Tibial artery (tissue), 4 donors: Measurements from ENCODE around the gene HBQ1.

ENCODE experiments used
- DNase-seq, 2 donors: peaks; one replicate each; pipeline ENCODE4 v3.0.0-alpha.2; 2019
- H3K27ac ChIP-seq, 2 donors: fragments of 200-600 bp; sonication (generic) in 1 of 2; 1 replicate in 1 of 2; 2 replicates in 1 of 2; pipeline ENCODE4 v1.5.1; 2018 to 2019; ENCODE audit warnings: mild to moderate bottlenecking in 1 of 2
- H3K27me3 ChIP-seq, 2 donors: fragments of 200-600 bp; sonication (generic) in 1 of 2; one replicate each; pipeline versions ENCODE4 v1.5.1 to v1.6.0; 2016 to 2019
- H3K36me3 ChIP-seq, 3 donors: fragments of 200-600 bp; sonication (generic) in 2 of 3; one replicate each; pipeline ENCODE4 v1.5.1; 2016 to 2019; ENCODE audit warnings: mild to moderate bottlenecking in 2 of 3
- H3K4me1 ChIP-seq, 4 donors: fragments of 200-600 bp; sonication (generic) in 2 of 4; 1 replicate in 3 of 4; 2 replicates in 1 of 4; pipeline ENCODE4 v1.5.1; 2016 to 2019
- H3K4me3 ChIP-seq, 2 donors: fragments of 200-600 bp; sonication (generic) in 1 of 2; 1 replicate in 1 of 2; 2 replicates in 1 of 2; pipeline ENCODE4 v1.5.1; 2018 to 2019; ENCODE audit warnings: mild to moderate bottlenecking in 2 of 2
- H3K9me3 ChIP-seq, 3 donors: fragments of 200-600 bp; sonication (generic) in 1 of 3; one replicate each; pipeline ENCODE4 v1.5.1; 2016 to 2019
- intact Hi-C: fragments of 100-400 bp; cut with DNase I; formaldehyde crosslinking; loops from one replicate; pipeline ENCODE4 v1.15.0; 2023; ENCODE audit warnings: low total_unique reads
- TF ChIP-seq, protein P1 (sequence below), 2 experiments: fragments of 200-600 bp in 1 of 2; fragments of 450-650 bp in 1 of 2; IDR thresholded peaks; one replicate each; pipeline ENCODE4 v1.5.1; 2017 to 2019; ENCODE audit warnings: antibody characterized with exemption in 2 of 2, mild to moderate bottlenecking in 1 of 2, moderate library complexity in 1 of 2

HBQ1 gene

DNA sequence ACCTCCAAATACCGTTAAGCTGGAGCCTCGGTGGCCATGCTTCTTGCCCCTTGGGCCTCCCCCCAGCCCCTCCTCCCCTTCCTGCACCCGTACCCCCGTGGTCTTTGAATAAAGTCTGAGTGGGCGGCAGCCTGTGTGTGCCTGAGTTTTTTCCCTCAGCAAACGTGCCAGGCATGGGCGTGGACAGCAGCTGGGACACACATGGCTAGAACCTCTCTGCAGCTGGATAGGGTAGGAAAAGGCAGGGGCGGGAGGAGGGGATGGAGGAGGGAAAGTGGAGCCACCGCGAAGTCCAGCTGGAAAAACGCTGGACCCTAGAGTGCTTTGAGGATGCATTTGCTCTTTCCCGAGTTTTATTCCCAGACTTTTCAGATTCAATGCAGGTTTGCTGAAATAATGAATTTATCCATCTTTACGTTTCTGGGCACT, 2.9 kb upstream of the HBQ1 start:
- H3K9me3 ChIP-seq: no peaks in the 10 kb centered on the region
- no peak overlapping the region for H3K27ac ChIP-seq
- H3K27me3 ChIP-seq: peaks cover 0 to 67% of the 10 kb centered on the region in 2 donors
- intact Hi-C loops: no loop called here
- no peak for DNase-seq
- no peaks in the 10 kb centered on the region for H3K36me3 ChIP-seq
- H3K4me1 ChIP-seq: peaks cover 10 to 25% (median 19%) of the 10 kb centered on the region in 4 donors
- TF ChIP-seq, protein P1, sequence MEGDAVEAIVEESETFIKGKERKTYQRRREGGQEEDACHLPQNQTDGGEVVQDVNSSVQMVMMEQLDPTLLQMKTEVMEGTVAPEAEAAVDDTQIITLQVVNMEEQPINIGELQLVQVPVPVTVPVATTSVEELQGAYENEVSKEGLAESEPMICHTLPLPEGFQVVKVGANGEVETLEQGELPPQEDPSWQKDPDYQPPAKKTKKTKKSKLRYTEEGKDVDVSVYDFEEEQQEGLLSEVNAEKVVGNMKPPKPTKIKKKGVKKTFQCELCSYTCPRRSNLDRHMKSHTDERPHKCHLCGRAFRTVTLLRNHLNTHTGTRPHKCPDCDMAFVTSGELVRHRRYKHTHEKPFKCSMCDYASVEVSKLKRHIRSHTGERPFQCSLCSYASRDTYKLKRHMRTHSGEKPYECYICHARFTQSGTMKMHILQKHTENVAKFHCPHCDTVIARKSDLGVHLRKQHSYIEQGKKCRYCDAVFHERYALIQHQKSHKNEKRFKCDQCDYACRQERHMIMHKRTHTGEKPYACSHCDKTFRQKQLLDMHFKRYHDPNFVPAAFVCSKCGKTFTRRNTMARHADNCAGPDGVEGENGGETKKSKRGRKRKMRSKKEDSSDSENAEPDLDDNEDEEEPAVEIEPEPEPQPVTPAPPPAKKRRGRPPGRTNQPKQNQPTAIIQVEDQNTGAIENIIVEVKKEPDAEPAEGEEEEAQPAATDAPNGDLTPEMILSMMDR (IDR thresholded peaks at IDR 0.05): no peak
- no peak overlapping the region for H3K4me3 ChIP-seq

DNA sequence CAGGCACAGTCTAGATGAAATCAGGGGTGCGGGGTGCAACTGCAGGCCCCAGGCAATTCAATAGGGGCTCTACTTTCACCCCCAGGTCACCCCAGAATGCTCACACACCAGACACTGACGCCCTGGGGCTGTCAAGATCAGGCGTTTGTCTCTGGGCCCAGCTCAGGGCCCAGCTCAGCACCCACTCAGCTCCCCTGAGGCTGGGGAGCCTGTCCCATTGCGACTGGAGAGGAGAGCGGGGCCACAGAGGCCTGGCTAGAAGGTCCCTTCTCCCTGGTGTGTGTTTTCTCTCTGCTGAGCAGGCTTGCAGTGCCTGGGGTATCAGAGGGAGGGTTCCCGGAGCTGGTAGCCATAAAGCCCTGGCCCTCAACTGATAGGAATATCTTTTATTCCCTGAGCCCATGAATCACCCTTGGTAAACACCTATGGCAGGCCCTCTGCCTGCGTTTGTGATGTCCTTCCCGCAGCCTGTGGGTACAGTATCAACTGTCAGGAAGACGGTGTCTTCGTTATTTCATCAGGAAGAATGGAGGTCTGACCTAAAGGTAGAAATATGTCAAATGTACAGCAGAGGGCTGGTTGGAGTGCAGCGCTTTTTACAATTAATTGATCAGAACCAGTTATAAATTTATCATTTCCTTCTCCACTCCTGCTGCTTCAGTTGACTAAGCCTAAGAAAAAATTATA, 2.1 kb upstream of the HBQ1 start:
- no peaks in the 10 kb centered on the region for H3K9me3 ChIP-seq
- H3K4me3 ChIP-seq: no peak overlapping the region
- no peak overlapping the region for H3K27ac ChIP-seq
- intact Hi-C loops: no loop called here
- H3K27me3 ChIP-seq: peaks cover 0 to 67% of the 10 kb centered on the region in 2 donors
- DNase-seq: no peak
- H3K4me1 ChIP-seq: peaks cover 10 to 25% (median 19%) of the 10 kb centered on the region in 4 donors
- H3K36me3 ChIP-seq: no peaks in the 10 kb centered on the region
- TF ChIP-seq, protein P1 (IDR thresholded peaks at IDR 0.05): no peak

DNA sequence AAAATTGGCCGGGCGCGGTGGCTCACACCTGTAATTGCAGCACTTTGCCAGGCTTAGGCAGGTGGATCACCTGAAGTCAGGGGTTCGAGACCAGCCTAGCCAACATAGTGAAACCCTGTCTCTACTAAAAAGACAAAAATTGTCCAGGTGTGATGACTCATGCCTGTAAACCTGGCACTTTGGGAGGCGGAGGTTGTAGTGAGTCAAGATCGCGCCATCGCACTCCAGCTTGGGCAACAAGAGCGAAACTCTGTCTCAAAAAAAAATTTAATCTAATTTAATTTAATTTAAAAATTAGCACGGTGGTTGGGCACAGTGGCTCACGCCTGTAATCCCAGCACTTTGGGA, 1.6 kb upstream of the HBQ1 start:
- H3K36me3 ChIP-seq: no peaks in the 10 kb centered on the region
- H3K4me1 ChIP-seq: peaks cover 10 to 25% (median 19%) of the 10 kb centered on the region in 4 donors
- H3K27me3 ChIP-seq: peaks cover 0 to 62% of the 10 kb centered on the region in 2 donors
- no peak for DNase-seq
- TF ChIP-seq, protein P1 (IDR thresholded peaks at IDR 0.05): no peak
- intact Hi-C loops: no loop called here
- H3K27ac ChIP-seq: no peak overlapping the region
- no peak overlapping the region for H3K4me3 ChIP-seq
- H3K9me3 ChIP-seq: no peaks in the 10 kb centered on the region

DNA sequence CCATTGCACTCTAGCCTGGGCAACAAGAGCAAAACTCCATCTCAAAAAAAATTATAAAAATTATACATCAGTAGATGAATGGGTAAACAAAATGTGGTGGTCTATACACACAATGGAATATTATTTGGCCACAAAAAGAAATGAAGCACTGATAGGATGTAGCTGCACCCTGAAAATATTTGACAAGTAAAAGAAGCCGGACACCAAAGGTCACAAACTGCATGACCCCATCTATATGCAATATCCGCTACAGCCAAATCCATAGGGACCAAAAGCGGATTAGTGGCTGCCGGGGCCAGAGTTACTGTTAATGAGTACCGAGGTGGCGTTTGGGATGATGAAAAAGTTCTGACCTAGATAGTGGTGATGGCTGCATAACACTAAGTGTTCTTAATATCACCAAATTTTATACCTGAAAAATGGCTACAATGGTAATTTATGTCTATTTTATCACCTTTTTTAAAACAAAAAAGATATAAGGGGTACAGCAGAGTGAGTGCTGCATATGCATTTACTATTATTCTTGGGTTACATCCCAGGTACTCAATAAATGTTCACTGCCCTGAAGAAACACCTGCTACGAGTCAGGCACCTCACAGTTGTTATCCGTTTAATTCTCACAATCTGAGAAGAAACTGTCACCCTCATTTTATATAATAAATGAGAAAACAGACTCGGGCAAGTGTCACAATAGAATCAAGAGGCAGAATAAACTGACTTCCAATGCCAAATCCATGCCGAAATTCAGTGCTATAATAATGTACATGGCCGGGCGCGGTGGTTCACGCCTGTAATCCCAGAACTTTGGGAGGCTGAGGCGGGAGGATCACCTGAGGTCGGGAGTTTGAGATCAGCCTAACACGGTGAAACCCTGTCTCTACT, 807 bp upstream of the HBQ1 start:
- TF ChIP-seq, protein P1 (IDR thresholded peaks at IDR 0.05): no peak
- H3K27ac ChIP-seq: no peak overlapping the region
- peaks cover 10 to 25% (median 19%) of the 10 kb centered on the region in 4 donors for H3K4me1 ChIP-seq
- no peaks in the 10 kb centered on the region for H3K9me3 ChIP-seq
- DNase-seq: no peak
- H3K36me3 ChIP-seq: no peaks in the 10 kb centered on the region
- H3K4me3 ChIP-seq: no peak overlapping the region
- H3K27me3 ChIP-seq: peaks cover 0 to 60% of the 10 kb centered on the region in 2 donors
- intact Hi-C loops: loop anchor here (2.0 kb wide), 1 partner anchor 73 kb away; no protein-coding TSS in a partner anchor

DNA sequence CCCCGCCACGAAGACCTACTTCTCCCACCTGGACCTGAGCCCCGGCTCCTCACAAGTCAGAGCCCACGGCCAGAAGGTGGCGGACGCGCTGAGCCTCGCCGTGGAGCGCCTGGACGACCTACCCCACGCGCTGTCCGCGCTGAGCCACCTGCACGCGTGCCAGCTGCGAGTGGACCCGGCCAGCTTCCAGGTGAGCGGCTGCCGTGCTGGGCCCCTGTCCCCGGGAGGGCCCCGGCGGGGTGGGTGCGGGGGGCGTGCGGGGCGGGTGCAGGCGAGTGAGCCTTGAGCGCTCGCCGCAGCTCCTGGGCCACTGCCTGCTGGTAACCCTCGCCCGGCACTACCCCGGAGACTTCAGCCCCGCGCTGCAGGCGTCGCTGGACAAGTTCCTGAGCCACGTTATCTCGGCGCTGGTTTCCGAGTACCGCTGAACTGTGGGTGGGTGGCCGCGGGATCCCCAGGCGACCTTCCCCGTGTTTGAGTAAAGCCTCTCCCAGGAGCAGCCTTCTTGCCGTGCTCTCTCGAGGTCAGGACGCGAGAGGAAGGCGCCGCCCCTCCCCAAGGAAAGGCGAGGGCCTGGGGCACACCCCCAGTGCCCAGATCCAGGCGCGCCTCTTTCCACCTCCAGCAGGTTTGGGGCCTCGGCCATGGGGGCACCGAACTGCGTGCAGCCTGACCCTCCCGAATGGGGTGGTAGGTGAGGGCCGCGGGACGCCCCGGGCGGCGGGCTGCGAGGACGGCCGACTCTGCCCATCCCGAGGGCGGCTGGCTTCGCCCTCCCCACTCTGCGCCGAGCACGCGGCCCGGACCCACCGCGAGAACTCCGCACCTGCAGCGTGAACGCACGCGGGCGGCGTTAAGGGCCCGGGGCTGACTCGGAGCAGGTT, 664 bp downstream of the HBQ1 start:
- H3K27ac ChIP-seq: no peak overlapping the region
- peaks cover 0 to 9% (median 0%) of the 10 kb centered on the region in 3 donors for H3K36me3 ChIP-seq
- DNase-seq: peak in 1 of 2 donors; percentile 81
- H3K4me1 ChIP-seq: peaks cover 10 to 24% (median 19%) of the 10 kb centered on the region in 4 donors
- intact Hi-C loops: loop anchor here (2.0 kb wide), 1 partner anchor 74 kb away; no protein-coding TSS in a partner anchor
- TF ChIP-seq, protein P1 (IDR thresholded peaks at IDR 0.05): no peak
- H3K9me3 ChIP-seq: no peaks in the 10 kb centered on the region
- peak overlapping the region; percentile 21 to 36 for H3K4me3 ChIP-seq
- H3K27me3 ChIP-seq: peaks cover 0 to 47% of the 10 kb centered on the region in 2 donors
